ENCODE data around the gene STRIP2.
"Not testable (repeated sequence)": the region's sequence is repeated elsewhere in the genome, so short reads cannot be mapped to it uniquely, and the experiment has no call there.

STRIP2 gene

DNA sequence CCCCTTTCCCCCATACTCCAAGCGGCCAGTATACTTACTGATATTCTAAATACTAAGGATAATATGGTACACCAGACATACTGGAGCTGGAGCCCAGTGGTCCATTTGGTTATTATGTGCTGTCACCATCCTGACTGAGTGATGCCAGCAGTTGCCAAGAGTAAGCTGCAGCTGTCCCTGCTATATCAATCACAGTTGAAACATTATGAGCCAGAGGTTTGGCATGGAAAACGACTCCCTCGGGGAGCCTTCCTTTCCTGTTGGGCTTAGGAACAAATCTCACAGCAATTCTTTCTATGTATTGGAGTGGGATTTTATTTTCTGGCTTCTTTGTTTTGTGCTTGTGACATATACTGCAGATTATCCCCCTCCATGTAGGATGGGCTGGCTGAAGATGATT, 32.6 kb downstream of the STRIP2 start:
- TF ChIP-seq, protein P1, sequence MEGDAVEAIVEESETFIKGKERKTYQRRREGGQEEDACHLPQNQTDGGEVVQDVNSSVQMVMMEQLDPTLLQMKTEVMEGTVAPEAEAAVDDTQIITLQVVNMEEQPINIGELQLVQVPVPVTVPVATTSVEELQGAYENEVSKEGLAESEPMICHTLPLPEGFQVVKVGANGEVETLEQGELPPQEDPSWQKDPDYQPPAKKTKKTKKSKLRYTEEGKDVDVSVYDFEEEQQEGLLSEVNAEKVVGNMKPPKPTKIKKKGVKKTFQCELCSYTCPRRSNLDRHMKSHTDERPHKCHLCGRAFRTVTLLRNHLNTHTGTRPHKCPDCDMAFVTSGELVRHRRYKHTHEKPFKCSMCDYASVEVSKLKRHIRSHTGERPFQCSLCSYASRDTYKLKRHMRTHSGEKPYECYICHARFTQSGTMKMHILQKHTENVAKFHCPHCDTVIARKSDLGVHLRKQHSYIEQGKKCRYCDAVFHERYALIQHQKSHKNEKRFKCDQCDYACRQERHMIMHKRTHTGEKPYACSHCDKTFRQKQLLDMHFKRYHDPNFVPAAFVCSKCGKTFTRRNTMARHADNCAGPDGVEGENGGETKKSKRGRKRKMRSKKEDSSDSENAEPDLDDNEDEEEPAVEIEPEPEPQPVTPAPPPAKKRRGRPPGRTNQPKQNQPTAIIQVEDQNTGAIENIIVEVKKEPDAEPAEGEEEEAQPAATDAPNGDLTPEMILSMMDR (IDR thresholded peaks at IDR 0.05; ENCODE audit: low read depth, low read length, missing control alignments), result no peak
- no peak overlapping the region for H3K4me3 ChIP-seq (ENCODE audit: low read depth, low read length)
- no peak for DNase-seq (ENCODE audit: low read depth)

DNA sequence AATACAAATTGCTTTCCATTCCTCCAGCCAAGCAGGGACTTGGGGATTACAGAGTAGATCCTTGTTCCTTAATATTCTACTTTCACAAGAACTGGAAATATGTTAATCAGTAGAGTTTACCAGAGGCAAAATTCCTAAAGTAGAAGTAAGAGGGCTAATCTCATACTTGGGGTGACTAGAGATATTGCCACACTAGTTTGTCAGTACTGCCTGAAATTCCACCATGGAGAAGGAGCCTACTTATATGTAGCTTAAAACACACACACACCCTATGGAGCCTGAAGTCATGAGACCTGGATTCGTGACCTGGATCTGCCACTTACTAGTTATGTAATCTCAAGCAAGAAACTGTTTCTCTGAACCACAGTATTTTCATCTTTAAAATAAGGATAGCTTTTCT, 33.9 kb downstream of the STRIP2 start:
- TF ChIP-seq, protein P1 (IDR thresholded peaks at IDR 0.05; ENCODE audit: low read depth, low read length, missing control alignments), result no peak
- H3K4me3 ChIP-seq (ENCODE audit: low read depth, low read length), result no peak overlapping the region
- DNase-seq (ENCODE audit: low read depth), result no peak

DNA sequence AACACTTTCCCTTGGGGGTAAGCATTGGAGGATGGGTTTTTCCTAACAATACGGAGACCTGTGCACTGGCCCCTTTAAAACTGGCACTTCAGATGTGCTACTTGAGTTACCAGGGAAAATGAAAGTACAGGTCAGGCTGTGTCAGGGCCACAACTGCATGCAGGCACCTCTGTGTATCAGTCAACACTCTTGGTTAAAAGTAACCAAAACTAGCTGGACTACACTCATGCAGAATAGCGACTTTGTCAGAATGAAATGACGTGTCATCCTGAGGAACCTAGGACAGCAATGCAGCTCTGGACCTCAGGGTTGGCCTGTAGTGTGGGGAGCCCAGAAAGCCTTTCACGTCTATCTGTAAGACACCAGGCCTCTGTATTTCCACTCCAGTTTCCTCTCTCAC, 34.3 kb downstream of the STRIP2 start:
- DNase-seq (ENCODE audit: low read depth), result no peak

DNA sequence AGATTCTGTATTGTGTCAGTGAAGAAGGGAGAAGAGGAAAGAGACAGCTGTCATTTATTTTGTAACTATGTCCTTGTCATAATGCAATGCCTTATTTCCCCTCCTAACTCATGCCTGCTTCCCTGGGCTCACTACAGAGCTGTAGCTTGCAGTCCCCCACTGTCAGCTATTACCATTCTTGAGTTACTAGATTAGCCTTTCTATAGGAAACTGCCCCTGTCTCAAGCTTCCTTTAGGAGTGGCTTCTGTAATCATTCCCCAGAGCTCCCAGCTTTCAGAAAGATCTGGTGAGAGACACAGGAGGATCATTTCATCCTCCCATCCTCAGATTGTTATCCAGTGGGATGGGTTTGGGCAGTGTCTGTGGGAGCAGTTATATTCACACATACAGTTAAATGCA, 35.7 kb downstream of the STRIP2 start:
- DNase-seq (ENCODE audit: low read depth), result no peak
- TF ChIP-seq, protein P1 (IDR thresholded peaks at IDR 0.05; ENCODE audit: low read depth, low read length, missing control alignments), result no peak
- H3K4me3 ChIP-seq (ENCODE audit: low read depth, low read length), result no peak overlapping the region

More for the DNA sequence above, 34.3 kb downstream of the STRIP2 start:
- TF ChIP-seq, protein P1 (IDR thresholded peaks at IDR 0.05; ENCODE audit: low read depth, low read length, missing control alignments), result no peak
- H3K4me3 ChIP-seq (ENCODE audit: low read depth, low read length), result no peak overlapping the region

DNA sequence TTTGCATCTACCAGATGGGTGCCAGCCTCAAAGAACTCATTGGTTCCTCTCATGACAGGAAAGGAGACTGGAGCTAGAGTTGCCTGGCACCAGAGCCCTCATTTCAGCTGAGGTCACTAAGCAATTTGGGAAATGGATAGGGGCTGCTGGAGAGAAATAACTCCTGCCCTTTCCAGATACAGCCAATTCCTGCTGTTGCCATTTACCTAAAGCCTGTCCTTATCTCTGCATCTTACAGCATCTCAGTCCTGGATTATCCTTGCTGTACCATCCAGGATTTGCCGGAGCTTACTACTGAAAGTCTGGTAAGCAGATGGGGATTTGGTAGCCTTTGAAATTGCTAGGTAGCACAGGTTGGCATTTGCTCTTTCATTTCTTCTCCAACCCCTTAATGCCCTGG, 36.2 kb downstream of the STRIP2 start:
- TF ChIP-seq, protein P1 (IDR thresholded peaks at IDR 0.05; ENCODE audit: low read depth, low read length, missing control alignments), result no peak
- no peak overlapping the region for H3K4me3 ChIP-seq (ENCODE audit: low read depth, low read length)
- DNase-seq (ENCODE audit: low read depth), result no peak

DNA sequence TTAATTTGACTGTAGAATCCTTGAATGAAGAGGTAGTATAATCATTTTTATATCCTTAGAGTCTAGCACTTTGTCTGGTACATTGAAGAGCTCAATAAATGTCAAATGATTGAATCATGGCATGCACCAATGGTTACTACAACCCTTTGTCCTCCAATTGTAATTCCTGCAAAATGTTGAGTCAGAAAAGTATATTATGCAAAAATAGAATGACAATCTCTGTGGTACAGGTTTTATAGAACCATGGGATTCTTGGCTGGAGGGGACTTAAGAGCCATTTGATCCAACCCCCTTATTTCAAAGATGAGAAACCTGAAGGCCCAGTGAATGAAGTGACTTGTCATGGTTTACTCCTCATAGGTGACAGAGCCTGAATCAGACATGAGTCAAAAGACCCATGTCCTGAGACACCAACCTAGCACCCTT, 37.2 kb downstream of the STRIP2 start:
- TF ChIP-seq, protein P1 (IDR thresholded peaks at IDR 0.05; ENCODE audit: low read depth, low read length, missing control alignments), result no peak
- DNase-seq (ENCODE audit: low read depth), result no peak
- no peak overlapping the region for H3K4me3 ChIP-seq (ENCODE audit: low read depth, low read length)

DNA sequence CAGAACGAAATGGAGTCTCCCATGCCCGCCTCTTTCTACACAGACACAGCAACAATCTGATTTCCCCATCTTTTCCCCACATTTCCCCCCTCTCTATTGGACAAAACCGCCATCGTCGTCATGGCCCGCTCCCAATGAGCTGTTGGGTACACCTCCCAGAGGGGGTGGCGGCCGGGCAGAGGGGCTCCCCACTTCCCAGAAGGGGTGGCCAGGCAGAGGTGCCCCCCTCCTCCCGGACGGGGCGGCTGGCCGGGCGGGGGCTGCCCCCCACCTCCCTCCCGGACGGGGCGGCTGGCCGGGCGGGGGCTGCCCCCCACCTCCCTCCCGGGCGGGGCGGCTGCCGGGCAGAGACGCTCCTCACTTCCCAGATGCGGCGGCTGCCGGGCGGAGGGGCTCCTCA, 41.7 kb downstream of the STRIP2 start:
- H3K4me3 ChIP-seq (ENCODE audit: low read depth, low read length); DNase-seq (ENCODE audit: low read depth): not testable (repeated sequence)

DNA sequence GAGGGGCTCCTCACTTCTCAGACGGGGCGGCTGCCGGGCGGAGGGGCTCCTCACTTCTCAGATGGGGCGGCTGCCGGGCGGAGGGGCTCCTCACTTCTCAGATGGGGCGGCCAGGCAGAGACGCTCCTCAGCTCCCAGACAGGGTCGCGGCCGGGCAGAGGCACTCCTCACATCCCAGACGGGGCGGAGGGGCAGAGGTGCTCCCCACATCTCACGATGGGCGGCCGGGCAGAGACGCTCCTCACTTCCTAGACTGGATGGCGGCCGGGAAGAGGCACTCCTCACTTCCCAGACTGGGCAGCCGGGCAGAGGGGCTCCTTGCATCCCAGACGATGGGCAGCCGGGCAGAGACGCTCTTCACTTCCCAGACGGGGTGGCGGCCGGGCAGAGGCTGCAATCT, 42.2 kb downstream of the STRIP2 start:
- DNase-seq (ENCODE audit: low read depth); H3K4me3 ChIP-seq (ENCODE audit: low read depth, low read length): not testable (repeated sequence)
